ENCODE measurements around the gene NRBF2. TPM values are rescaled to one million over a fixed set of nuclear protein-coding genes. Genes with fewer than 3 reads are reported as not detected.
A peak's percentile ranks its signal among the peaks of the same experiment; 100 is the strongest.

NRBF2 gene
- total RNA-seq, 2 experiments from 2014 or later, result 23.1 to 24.1 TPM

GRCh38 chr10:63175534-63175933, 42.4 kb downstream of the NRBF2 start:
- peaks cover 40% of the 10 kb centered on the region for H3K36me3 Mint-ChIP-seq (ENCODE audit: low read depth)
- DNase-seq, result no peak
- H3K4me3 Mint-ChIP-seq, result no peak overlapping the region
- H3K4me1 Mint-ChIP-seq (ENCODE audit: low read depth), result peaks cover 51% of the 10 kb centered on the region
- POLR2A ChIA-PET, result interaction anchor here (0.6 kb wide), 1 partner anchor 17 kb away, joined by 3 read pairs; no protein-coding TSS in a partner anchor
- H3K9me3 Mint-ChIP-seq, result peaks cover 3% of the 10 kb centered on the region
- no peaks in the 10 kb centered on the region for H3K27me3 Mint-ChIP-seq
- no peak for TF ChIP-seq CTCF (IDR thresholded peaks at IDR 0.05)
- CTCF ChIA-PET, result interaction anchor here (0.8 to 12.4 kb wide), 4 partner anchors 9 to 545 kb away, joined by 3 to 171 read pairs (median 3); no protein-coding TSS in a partner anchor
- intact Hi-C loops (cut with micrococcal nuclease), result loop anchor here (10.0 kb wide), 1 partner anchor 89 kb away; no protein-coding TSS in a partner anchor
- H3K27ac Mint-ChIP-seq, result no peak overlapping the region
- ATAC-seq, result no peak

- ATAC-seq (no peak), DNase-seq (no peak)
- intact Hi-C loops (cut with micrococcal nuclease), result no loop called here
- no peak for TF ChIP-seq CTCF (IDR thresholded peaks at IDR 0.05)
- Mint-ChIP-seq H3K4me1 (ENCODE audit: low read depth) (no peaks in the 10 kb centered on the region), H3K27ac (peak overlapping the region; percentile 10), H3K36me3 (ENCODE audit: low read depth) (peaks cover 36% of the 10 kb centered on the region), H3K27me3 (no peaks in the 10 kb centered on the region), H3K4me3 (no peak overlapping the region), H3K9me3 (no peaks in the 10 kb centered on the region)
- ChIA-PET CTCF (no interaction called here), POLR2A (no interaction called here)
Observed at GRCh38 chr10:63192826-63193225, 59.7 kb downstream of the NRBF2 start.

- Mint-ChIP-seq H3K27me3 (no peaks in the 10 kb centered on the region), H3K4me3 (no peak overlapping the region), H3K4me1 (ENCODE audit: low read depth) (no peaks in the 10 kb centered on the region), H3K27ac (no peak overlapping the region), H3K9me3 (no peaks in the 10 kb centered on the region), H3K36me3 (ENCODE audit: low read depth) (peaks cover 29% of the 10 kb centered on the region)
- TF ChIP-seq CTCF (IDR thresholded peaks at IDR 0.05), result no peak
- CTCF ChIA-PET, result interaction anchor here (0.8 kb wide), 1 partner anchor 9 kb away, joined by 3 read pairs; no protein-coding TSS in a partner anchor
- no peak for ATAC-seq
- POLR2A ChIA-PET, result no interaction called here
- intact Hi-C loops (cut with micrococcal nuclease), result no loop called here
- no peak for DNase-seq
Observed at GRCh38 chr10:63197344-63198092, 64.4 kb downstream of the NRBF2 start.

- Mint-ChIP-seq H3K36me3 (ENCODE audit: low read depth) (peaks cover 24% of the 10 kb centered on the region), H3K9me3 (no peaks in the 10 kb centered on the region), H3K27ac (no peak overlapping the region), H3K4me3 (no peak overlapping the region), H3K4me1 (ENCODE audit: low read depth) (peaks cover 7% of the 10 kb centered on the region), H3K27me3 (no peaks in the 10 kb centered on the region)
- no peak for DNase-seq
- CTCF ChIA-PET, result interaction anchor here (2.7 kb wide), 1 partner anchor 33 kb away, joined by 12 read pairs; no protein-coding TSS in a partner anchor
- no peak for TF ChIP-seq CTCF (IDR thresholded peaks at IDR 0.05)
- ATAC-seq, result no peak
- intact Hi-C loops (cut with micrococcal nuclease), result no loop called here
- POLR2A ChIA-PET, result no interaction called here
Observed at GRCh38 chr10:63199716-63200115, 66.6 kb downstream of the NRBF2 start.

GRCh38 chr10:63200431-63200830, 67.3 kb downstream of the NRBF2 start:
- no peak overlapping the region for H3K4me3 Mint-ChIP-seq
- POLR2A ChIA-PET, result interaction anchor here (1.0 kb wide), 1 partner anchor 62 kb away, joined by 5 read pairs; no protein-coding TSS in a partner anchor
- peaks cover 27% of the 10 kb centered on the region for H3K36me3 Mint-ChIP-seq (ENCODE audit: low read depth)

More at GRCh38 chr10:63200431-63200830, 67.3 kb downstream of the NRBF2 start:
- TF ChIP-seq CTCF (IDR thresholded peaks at IDR 0.05), result no peak
- Mint-ChIP-seq H3K27me3 (no peaks in the 10 kb centered on the region), H3K27ac (no peak overlapping the region), H3K4me1 (ENCODE audit: low read depth) (peaks cover 13% of the 10 kb centered on the region), H3K9me3 (no peaks in the 10 kb centered on the region)
- CTCF ChIA-PET, result interaction anchor here (0.5 to 2.7 kb wide), 6 partner anchors 10 to 520 kb away, joined by 3 to 12 read pairs (median 4); no protein-coding TSS in a partner anchor
- no peak for ATAC-seq
- DNase-seq, result no peak
- intact Hi-C loops (cut with micrococcal nuclease), result no loop called here
